HEK293 (cell line): ENCODE results near the gene MS4A6A.

Experiments used
- CTCF ChIA-PET: fragments of 350-600 bp; formaldehyde crosslinking; extraction: SDS; loops from one replicate; lab custom pipeline; 2021; ENCODE audit warnings: antibody characterized with exemption; lab: Yijun Ruan, JAX
- POLR2A ChIA-PET: fragments of 300-600 bp; formaldehyde crosslinking; extraction: SDS; loops from one replicate; lab custom pipeline; 2020; ENCODE audit warnings: antibody characterized with exemption, inconsistent platforms; lab: Yijun Ruan, JAX
- H3K27ac ChIP-seq: fragments of 200-500 bp; sonication (Bioruptor generic); 2 replicates; pipeline ENCODE4 v1.5.1; 2014; ENCODE audit warnings: low read depth, low read length, control low read depth, inconsistent platforms; ENCODE audit errors: extremely low read depth
- H3K36me3 ChIP-seq, 2 experiments: fragments of 200-500 bp in 1 of 2; sonication (Bioruptor generic) in 1 of 2; 1 replicate in 1 of 2; 2 replicates in 1 of 2; pipeline ENCODE4 v1.5.1; 2014 to 2017; ENCODE audit warnings: inconsistent platforms in 2 of 2, low read length in 2 of 2; ENCODE audit not compliant: control insufficient read depth in 2 of 2, insufficient read depth in 1 of 2
- H3K4me1 ChIP-seq: fragments of 200-500 bp; sonication (Bioruptor generic); 2 replicates; pipeline ENCODE4 v1.5.1; 2014; ENCODE audit warnings: mild to moderate bottlenecking, low read length, inconsistent platforms; ENCODE audit not compliant: control insufficient read depth, insufficient read depth
- H3K4me3 ChIP-seq: 2 replicates; pipeline ENCODE4 v1.5.1; 2011; ENCODE audit warnings: low read depth, mild to moderate bottlenecking, control low read depth, low read length, moderate library complexity
- H3K9me3 ChIP-seq: fragments of 200-500 bp; sonication (Bioruptor generic); 2 replicates; pipeline ENCODE4 v1.5.1; 2014; ENCODE audit warnings: low read depth, low read length, inconsistent platforms; ENCODE audit not compliant: control insufficient read depth, insufficient read depth
- MZF1 ChIP-seq: fragments of 450-650 bp; formaldehyde crosslinking; IDR thresholded peaks from 2 replicates; pipeline ENCODE4 v1.5.1; 2017; ENCODE audit warnings: missing biosample characterization, missing genetic modification characterization, borderline replicate concordance
- PRDM2 ChIP-seq: fragments of 450-650 bp; formaldehyde crosslinking; IDR thresholded peaks from 2 replicates; pipeline ENCODE4 v1.5.1; 2016; ENCODE audit warnings: missing biosample characterization, missing genetic modification characterization, borderline replicate concordance
- PRDM4 ChIP-seq: fragments of 450-650 bp; formaldehyde crosslinking; IDR thresholded peaks from 2 replicates; pipeline ENCODE4 v1.5.1; 2017; ENCODE audit warnings: missing biosample characterization, missing genetic modification characterization
- SCRT2 ChIP-seq: fragments of 450-650 bp; formaldehyde crosslinking; IDR thresholded peaks from 2 replicates; pipeline ENCODE4 v1.5.1; 2016; ENCODE audit warnings: missing biosample characterization, missing genetic modification characterization
- TCF7L2 ChIP-seq: IDR thresholded peaks from 2 replicates; pipeline ENCODE4 v1.6.1; 2011; ENCODE audit warnings: low read depth, mild to moderate bottlenecking, inconsistent platforms, low read length, moderate library complexity, borderline replicate concordance
- ZBTB6 ChIP-seq: fragments of 450-650 bp; formaldehyde crosslinking; IDR thresholded peaks from 2 replicates; pipeline ENCODE4 v1.5.1; 2017; ENCODE audit warnings: missing biosample characterization, missing genetic modification characterization
- ZFP41 ChIP-seq: fragments of 450-650 bp; formaldehyde crosslinking; IDR thresholded peaks from 2 replicates; pipeline ENCODE4 v1.5.1; 2016; ENCODE audit warnings: missing biosample characterization, missing genetic modification characterization, borderline replicate concordance
- ZNF184 ChIP-seq: fragments of 450-650 bp; IDR thresholded peaks from 2 replicates; pipeline ENCODE4 v1.5.1; 2018; ENCODE audit warnings: missing biosample characterization, mild to moderate bottlenecking, missing genetic modification characterization
- ZNF292 ChIP-seq: fragments of 450-650 bp; formaldehyde crosslinking; IDR thresholded peaks from 2 replicates; pipeline ENCODE4 v1.5.1; 2016; ENCODE audit warnings: low read depth, missing biosample characterization, missing genetic modification characterization, borderline replicate concordance
- ZNF394 ChIP-seq: fragments of 450-650 bp; formaldehyde crosslinking; IDR thresholded peaks from 2 replicates; pipeline ENCODE4 v1.5.1; 2016; ENCODE audit warnings: missing biosample characterization, missing genetic modification characterization, mild to moderate bottlenecking, moderate library complexity, borderline replicate concordance
- ZNF423 ChIP-seq: fragments of 450-650 bp; formaldehyde crosslinking; IDR thresholded peaks from 2 replicates; pipeline ENCODE4 v1.5.1; 2016; ENCODE audit warnings: missing biosample characterization, missing genetic modification characterization
- ZNF433 ChIP-seq: fragments of 450-650 bp; formaldehyde crosslinking; IDR thresholded peaks from 2 replicates; pipeline ENCODE4 v1.5.1; 2016; ENCODE audit warnings: missing biosample characterization, missing genetic modification characterization, low read depth
- ZNF488 ChIP-seq: fragments of 450-650 bp; formaldehyde crosslinking; IDR thresholded peaks from 2 replicates; pipeline ENCODE4 v1.5.1; 2016; ENCODE audit warnings: missing biosample characterization, missing genetic modification characterization
- ZNF571 ChIP-seq: fragments of 450-650 bp; formaldehyde crosslinking; IDR thresholded peaks from 2 replicates; pipeline ENCODE4 v1.5.0; 2017; ENCODE audit warnings: missing biosample characterization, missing genetic modification characterization
- ZNF624 ChIP-seq: fragments of 450-650 bp; formaldehyde crosslinking; IDR thresholded peaks from 2 replicates; pipeline ENCODE4 v1.5.1; 2017; ENCODE audit warnings: missing biosample characterization, missing genetic modification characterization
- ZNF658 ChIP-seq: fragments of 450-650 bp; formaldehyde crosslinking; IDR thresholded peaks from 2 replicates; pipeline ENCODE4; 2016; ENCODE audit warnings: missing biosample characterization, missing genetic modification characterization
- ZNF776 ChIP-seq: fragments of 450-650 bp; formaldehyde crosslinking; IDR thresholded peaks from 2 replicates; pipeline ENCODE4 v1.5.0; 2017; ENCODE audit warnings: missing biosample characterization, missing genetic modification characterization, borderline replicate concordance

The MS4A6A gene

GRCh38 chr11:60128376-60128775, 54.5 kb downstream of the MS4A6A start:
- ChIA-PET POLR2A (no interaction called here), CTCF (no interaction called here)
- H3K9me3 ChIP-seq = no peaks in the 10 kb centered on the region
- H3K4me1 ChIP-seq = no peaks in the 10 kb centered on the region
- H3K36me3 ChIP-seq = no peaks in the 10 kb centered on the region
- H3K27ac ChIP-seq = no peak overlapping the region
- H3K4me3 ChIP-seq = no peak overlapping the region
- TF ChIP-seq ZNF394 (tag by site-specific recombination) (no peak), ZNF292 (tag by site-specific recombination) (no peak), ZFP41 (no peak), ZNF571 (tag by site-specific recombination) (no peak), ZBTB6 (tag by site-specific recombination) (no peak), ZNF658 (tag by site-specific recombination) (no peak), ZNF184 (tag by site-specific recombination) (no peak), SCRT2 (no peak), ZNF433 (tag by site-specific recombination) (no peak), ZNF488 (no peak), MZF1 (tag by site-specific recombination) (no peak), ZNF423 (tag by site-specific recombination) (no peak), ZNF776 (no peak), ZNF624 (tag by site-specific recombination) (no peak), TCF7L2 (no peak), PRDM2 (tag by site-specific recombination) (no peak), PRDM4 (tag by site-specific recombination) (no peak)
